Suprapubic skin (tissue), 4 donors: Measurements from ENCODE around the gene C11orf86. TPM values are rescaled to one million over a fixed set of nuclear protein-coding genes. Genes with fewer than 3 reads are reported as not detected.
"Not testable (repeated sequence)": the region's sequence is repeated elsewhere in the genome, so short reads cannot be mapped to it uniquely, and the experiment has no call there.

Experiments used
- DNase-seq, 2 donors: peaks; one replicate each; pipeline ENCODE4 v3.0.0-alpha.2; 2019; ENCODE audit warnings: low spot score in 2 of 2
- H3K27ac ChIP-seq: fragments of 200-600 bp; sonication (generic); one replicate; pipeline ENCODE4 v1.5.1; 2019
- H3K27me3 ChIP-seq: fragments of 200-600 bp; sonication (generic); one replicate; pipeline ENCODE4 v1.5.1; 2019
- H3K36me3 ChIP-seq: fragments of 200-600 bp; sonication (generic); one replicate; pipeline ENCODE4 v1.5.1; 2019
- H3K4me1 ChIP-seq: fragments of 200-600 bp; sonication (generic); one replicate; pipeline ENCODE4 v1.5.1; 2019
- H3K4me3 ChIP-seq: fragments of 200-600 bp; sonication (generic); one replicate; pipeline ENCODE4 v1.5.1; 2019; ENCODE audit warnings: mild to moderate bottlenecking
- H3K9me3 ChIP-seq: fragments of 200-600 bp; sonication (generic); one replicate; pipeline ENCODE4 v1.5.1; 2019
- CTCF ChIP-seq, 2 donors: fragments of 200-600 bp in 1 of 2; fragments of 450-650 bp in 1 of 2; sonication (generic) in 1 of 2; IDR thresholded peaks; one replicate each; pipeline ENCODE4 v1.5.1; 2016 to 2019; ENCODE audit warnings: antibody characterized with exemption in 2 of 2, mild to moderate bottlenecking in 1 of 2, moderate library complexity in 1 of 2
- EP300 ChIP-seq: sonication (generic); formaldehyde crosslinking; IDR thresholded peaks from one replicate; pipeline ENCODE4 v1.6.1; 2017; ENCODE audit warnings: antibody characterized with exemption
- POLR2A ChIP-seq, 2 donors: fragments of 450-650 bp; IDR thresholded peaks; one replicate each; pipeline ENCODE4 v1.6.1; 2017; ENCODE audit warnings: antibody characterized with exemption in 2 of 2, mild to moderate bottlenecking in 2 of 2, moderate library complexity in 2 of 2
- POLR2AphosphoS5 ChIP-seq, 3 donors: sonication (generic); formaldehyde crosslinking; IDR thresholded peaks; one replicate each; pipeline ENCODE4 v1.6.1; 2017; ENCODE audit warnings: antibody characterized with exemption in 3 of 3
- WGBS: methylation state at CpG from one replicate; pipeline ENCODE4 v1.1.5; 2018; 5-methylcytosine and 5-hydroxymethylcytosine counted together
- total RNA-seq, 4 donors: library from RNA; depleted of rRNA; stranded (reverse); fragments of >200 nt; gene quantifications; one replicate each; pipeline ENCODE4 v1.1.0, GENCODE V29; 2016

Gene C11orf86
- total RNA-seq, 4 donors from 2014 or later = not detected

GRCh38 chr11:66999555-66999954 lies 24.5 kb downstream of the C11orf86 start:
- H3K4me1 ChIP-seq = no peaks in the 10 kb centered on the region
- H3K27me3 ChIP-seq = no peaks in the 10 kb centered on the region
- 82% methylated on average over 7 of the region's 7 CpGs for WGBS
- no peak overlapping the region for H3K27ac ChIP-seq
- TF ChIP-seq EP300 = no peak
- TF ChIP-seq POLR2AphosphoS5 (IDR thresholded peaks at IDR 0.05) = no peak
- no peak for TF ChIP-seq CTCF (IDR thresholded peaks at IDR 0.05)
- no peak for DNase-seq
- no peak overlapping the region for H3K4me3 ChIP-seq
- H3K9me3 ChIP-seq = no peaks in the 10 kb centered on the region
- no peaks in the 10 kb centered on the region for H3K36me3 ChIP-seq

- no peak overlapping the region for H3K4me3 ChIP-seq
- no peak for TF ChIP-seq EP300
- TF ChIP-seq CTCF (IDR thresholded peaks at IDR 0.05) = no peak
- no peak for TF ChIP-seq POLR2AphosphoS5 (IDR thresholded peaks at IDR 0.05)
- no peak for TF ChIP-seq POLR2A (IDR thresholded peaks at IDR 0.05)
- H3K9me3 ChIP-seq = no peaks in the 10 kb centered on the region
- no peaks in the 10 kb centered on the region for H3K27me3 ChIP-seq
- DNase-seq = no peak
- no peak overlapping the region for H3K27ac ChIP-seq
- 99% methylated on average over 5 of the region's 5 CpGs for WGBS
- no peaks in the 10 kb centered on the region for H3K4me1 ChIP-seq
- H3K36me3 ChIP-seq = no peaks in the 10 kb centered on the region
Observed at GRCh38 chr11:67001332-67001731, 26.2 kb downstream of the C11orf86 start.

GRCh38 chr11:67002297-67002913 lies 27.3 kb downstream of the C11orf86 start:
- DNase-seq = no peak
- Histone ChIP-seq H3K4me3 (no peak overlapping the region), H3K4me1 (no peaks in the 10 kb centered on the region), H3K36me3 (no peaks in the 10 kb centered on the region), H3K9me3 (no peaks in the 10 kb centered on the region), H3K27me3 (no peaks in the 10 kb centered on the region), H3K27ac (no peak overlapping the region)
- WGBS = 62% methylated on average over 8 of the region's 8 CpGs
- TF ChIP-seq CTCF (IDR thresholded peaks at IDR 0.05) = no peak
- no peak for TF ChIP-seq POLR2A (IDR thresholded peaks at IDR 0.05)
- TF ChIP-seq EP300 = no peak
- TF ChIP-seq POLR2AphosphoS5 (IDR thresholded peaks at IDR 0.05) = no peak

- Histone ChIP-seq H3K4me1 (no peaks in the 10 kb centered on the region), H3K9me3 (no peaks in the 10 kb centered on the region), H3K27me3 (no peaks in the 10 kb centered on the region), H3K4me3 (no peak overlapping the region), H3K36me3 (no peaks in the 10 kb centered on the region), H3K27ac (no peak overlapping the region)
- DNase-seq = no peak
- 92% methylated on average over 5 of the region's 5 CpGs for WGBS
- TF ChIP-seq POLR2A (IDR thresholded peaks at IDR 0.05) (no peak), POLR2AphosphoS5 (IDR thresholded peaks at IDR 0.05) (no peak), CTCF (IDR thresholded peaks at IDR 0.05) (no peak), EP300 (no peak)
Observed at GRCh38 chr11:67002921-67003411, 27.9 kb downstream of the C11orf86 start.

- not testable (repeated sequence) for DNase-seq, H3K4me3 ChIP-seq, H3K9me3 ChIP-seq, H3K36me3 ChIP-seq, H3K27ac ChIP-seq, H3K27me3 ChIP-seq, H3K4me1 ChIP-seq
- 94% methylated on average over 8 of the region's 8 CpGs for WGBS
Observed at GRCh38 chr11:67005200-67005599, 30.1 kb downstream of the C11orf86 start.
